Stimulated activated CD4-positive, alpha-beta T cell treated with anti-CD3 and anti-CD28 coated beads, TNF-alpha, amount 100 ng/mL, for 24 hours (primary cell): Measurements from ENCODE around the gene PLCH2.

Experiments
- DNase-seq, 3 experiments: peaks; one replicate each; pipeline ENCODE4 v3.0.0-alpha.2; 2020; ENCODE audit warnings: low read depth in 3 of 3

Gene PLCH2

DNA sequence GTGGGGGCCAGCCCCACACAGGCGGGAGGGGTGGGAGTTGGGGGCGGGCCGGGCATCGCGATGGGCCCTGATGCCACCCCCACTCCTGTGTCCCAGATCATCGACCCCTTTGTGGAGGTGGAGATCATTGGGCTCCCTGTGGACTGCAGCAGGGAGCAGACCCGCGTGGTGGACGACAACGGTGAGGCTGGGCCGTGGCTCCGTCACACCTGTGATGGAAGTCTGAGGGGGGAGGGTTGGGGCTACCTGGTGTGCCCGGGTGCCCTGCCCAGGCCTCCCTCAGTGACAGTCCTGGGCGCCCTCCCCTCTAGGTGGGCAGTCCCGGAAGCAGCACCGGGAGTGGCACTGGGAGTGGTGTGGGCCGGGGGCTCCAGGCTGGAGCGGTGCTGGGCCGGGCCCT, 22.6 kb downstream of the PLCH2 start:
- no peak for DNase-seq

DNA sequence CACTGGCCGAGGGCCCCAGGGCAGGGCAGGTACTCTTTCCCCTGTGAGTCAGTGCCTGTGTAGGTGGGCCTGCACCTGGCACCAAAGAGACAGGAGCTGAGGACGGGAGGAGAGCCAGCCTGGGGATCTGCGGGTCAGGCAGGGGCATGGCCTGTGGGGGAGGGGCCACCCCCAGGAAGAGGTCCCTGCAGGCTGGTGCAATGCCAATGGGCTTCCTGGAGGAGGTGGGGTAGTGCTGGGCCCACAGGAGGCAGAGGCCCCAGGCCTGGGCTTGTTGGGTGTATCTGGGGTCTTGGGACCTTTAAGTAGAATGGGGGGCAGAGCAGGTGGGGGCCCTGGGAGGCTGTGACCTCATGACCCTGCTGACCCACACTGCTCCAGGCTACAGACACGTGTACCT, 23.2 kb downstream of the PLCH2 start:
- DNase-seq = no peak

DNA sequence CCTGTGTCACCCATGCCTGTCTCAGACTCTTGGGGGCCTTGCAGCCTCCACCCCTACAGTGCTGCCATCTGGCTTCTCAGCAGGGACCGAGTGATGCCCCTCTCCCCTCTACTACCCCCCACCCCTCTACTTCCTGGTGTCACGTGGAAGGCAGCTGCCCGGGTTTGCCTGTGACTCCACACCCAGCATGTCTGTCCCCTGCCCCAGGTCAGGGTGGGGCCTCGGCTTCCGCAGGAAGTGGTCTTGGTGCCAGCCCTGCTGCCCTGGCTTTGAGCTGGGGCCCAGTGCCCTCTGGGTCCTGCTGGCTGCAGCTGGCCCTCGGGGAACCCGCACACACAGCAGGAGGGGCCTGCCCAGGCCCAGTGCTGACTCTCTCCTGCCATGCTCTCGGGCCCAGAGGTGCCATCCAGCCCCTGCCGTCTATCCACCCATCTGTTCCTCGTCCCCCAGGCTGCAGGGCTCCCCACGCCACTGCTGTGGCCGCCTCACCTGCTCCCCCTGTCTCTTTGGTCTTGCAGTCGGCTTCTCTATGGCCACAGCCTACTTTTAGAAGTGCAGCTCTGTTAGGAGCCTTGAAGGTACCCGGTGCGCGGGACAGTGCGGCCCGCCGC, 24.0 kb downstream of the PLCH2 start:
- no peak for DNase-seq

DNA sequence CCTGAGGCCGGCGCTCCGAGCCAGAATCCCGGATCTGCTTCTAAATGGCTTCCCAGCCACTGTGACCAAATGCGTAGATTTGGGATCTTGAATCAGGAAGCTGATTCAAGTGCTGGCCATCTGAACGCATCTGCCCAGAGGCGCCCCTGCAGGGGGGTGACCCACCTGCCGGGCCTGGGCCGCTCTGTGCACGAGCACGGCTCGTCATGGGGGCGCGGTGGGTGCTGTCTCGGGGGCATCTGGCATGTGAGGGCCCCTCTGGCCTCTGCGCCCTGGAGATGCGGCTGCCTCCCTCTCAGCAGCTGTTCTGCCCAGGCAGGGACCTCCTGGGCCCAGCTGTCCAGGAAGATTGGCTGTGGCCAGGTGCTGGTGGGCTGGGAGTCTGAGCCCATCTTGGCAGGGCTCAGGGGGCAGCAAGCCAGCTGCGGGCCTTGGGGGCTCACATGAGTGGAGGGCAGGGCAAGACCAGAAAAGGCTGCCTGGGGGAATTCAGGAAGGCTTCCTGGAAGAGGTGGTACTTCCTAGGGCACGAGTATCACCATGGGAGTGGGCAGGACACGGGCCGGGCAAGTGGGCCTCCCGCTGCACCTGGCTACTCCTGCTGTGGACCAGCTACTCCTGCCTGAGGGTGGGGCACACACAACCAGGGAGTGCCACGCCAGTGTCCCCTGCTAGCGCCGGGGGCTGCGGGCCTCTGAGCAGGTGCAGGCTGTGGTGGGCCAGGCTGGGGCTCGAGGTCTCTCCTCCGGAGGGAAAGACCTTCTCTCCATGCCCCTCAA, 25.1 kb downstream of the PLCH2 start:
- DNase-seq = no peak

DNA sequence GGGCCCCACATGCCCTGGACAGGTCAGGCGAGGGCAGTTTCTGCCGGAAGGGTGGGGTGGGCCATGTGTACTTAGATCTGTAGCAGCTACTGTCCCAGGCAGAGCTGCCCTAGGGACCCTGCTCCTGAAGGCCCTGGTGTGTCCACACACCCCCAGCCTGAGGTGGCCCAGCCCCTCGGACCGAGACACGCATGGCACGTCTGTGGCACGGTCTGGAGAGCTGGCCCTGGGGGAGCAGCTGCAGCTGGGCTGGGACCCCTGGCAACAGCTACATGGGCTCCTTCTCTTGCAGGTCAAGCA, 25.7 kb downstream of the PLCH2 start:
- DNase-seq = no peak

DNA sequence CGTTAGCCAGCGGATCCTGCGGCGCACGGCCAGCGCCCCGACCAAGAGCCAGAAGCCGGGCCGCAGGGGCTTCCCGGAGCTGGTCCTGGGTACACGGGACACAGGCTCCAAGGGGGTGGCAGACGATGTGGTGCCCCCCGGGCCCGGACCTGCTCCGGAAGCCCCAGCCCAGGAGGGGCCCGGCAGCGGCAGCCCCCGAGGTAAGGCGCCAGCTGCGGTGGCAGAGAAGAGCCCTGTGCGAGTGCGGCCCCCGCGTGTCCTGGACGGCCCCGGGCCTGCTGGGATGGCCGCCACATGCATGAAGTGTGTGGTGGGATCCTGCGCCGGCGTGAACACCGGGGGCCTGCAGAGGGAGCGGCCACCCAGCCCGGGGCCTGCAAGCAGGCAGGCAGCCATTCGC, 26.1 kb downstream of the PLCH2 start:
- no peak for DNase-seq

DNA sequence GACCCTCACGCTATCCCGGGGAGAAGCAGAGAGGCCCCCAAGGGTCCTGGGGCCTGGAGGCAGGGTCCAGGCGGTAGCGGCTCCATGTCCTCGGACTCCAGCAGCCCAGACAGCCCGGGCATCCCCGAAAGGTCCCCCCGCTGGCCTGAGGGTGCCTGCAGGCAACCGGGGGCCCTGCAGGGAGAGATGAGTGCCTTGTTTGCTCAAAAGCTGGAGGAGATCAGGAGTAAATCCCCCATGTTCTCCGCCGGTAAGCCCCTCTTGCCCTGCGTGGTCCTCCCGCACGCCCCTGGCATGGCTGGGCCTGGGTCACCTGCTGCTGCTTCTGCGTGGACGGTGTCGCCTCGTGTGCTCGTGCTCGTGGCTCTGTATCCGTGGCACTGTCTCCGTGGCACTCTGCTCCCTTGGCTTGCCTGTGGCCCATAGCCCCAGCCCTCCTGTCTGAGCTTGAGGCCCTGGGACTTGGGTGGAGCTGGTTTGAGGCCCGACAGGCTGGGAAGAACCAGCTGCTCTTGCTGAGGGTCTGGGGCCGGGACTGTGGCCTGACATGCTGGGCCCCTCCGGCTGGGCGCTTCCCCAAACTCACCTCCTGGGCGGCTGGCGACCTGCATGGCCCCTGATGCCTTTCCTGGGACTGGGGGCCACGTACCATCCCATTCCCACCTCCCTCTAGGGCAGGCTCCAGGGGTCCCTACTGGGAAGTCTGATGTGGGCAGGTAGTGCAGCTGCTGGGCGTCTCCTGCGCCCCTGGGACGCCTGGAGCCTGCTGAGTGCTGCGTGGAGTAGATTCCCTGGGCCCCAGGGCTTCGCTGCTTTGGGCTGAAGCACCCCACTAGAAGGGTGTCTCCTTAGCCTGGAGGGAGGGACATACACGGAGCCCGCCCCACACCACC, 26.8 kb downstream of the PLCH2 start:
- no peak for DNase-seq

DNA sequence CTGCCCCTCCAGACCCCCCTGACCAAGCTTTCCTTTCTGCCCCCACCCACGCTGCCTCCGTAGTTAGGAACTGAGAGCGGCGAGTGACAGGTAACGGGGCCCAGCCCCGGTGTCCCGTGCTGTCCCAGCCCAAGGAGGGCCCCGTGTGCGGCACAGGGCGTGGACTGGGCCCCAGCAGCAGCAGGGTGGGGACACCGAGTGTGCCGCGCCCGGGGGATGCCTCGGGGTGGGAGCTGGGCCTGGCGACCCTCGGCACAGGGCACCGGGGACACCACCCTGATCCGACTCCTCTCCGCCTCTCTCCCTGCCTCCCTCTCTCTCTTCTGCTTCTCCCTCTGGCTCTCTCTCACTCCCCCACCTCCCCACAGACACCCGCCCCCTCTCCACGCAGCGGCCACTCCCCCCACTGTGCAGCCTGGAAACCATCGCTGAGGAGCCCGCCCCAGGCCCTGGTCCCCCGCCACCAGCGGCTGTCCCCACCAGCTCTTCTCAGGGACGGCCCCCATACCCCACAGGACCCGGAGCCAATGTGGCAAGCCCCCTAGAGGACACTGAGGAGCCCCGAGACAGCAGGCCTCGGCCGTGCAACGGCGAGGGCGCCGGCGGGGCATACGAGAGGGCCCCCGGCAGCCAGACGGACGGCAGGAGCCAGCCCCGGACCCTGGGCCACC, 27.6 kb downstream of the PLCH2 start:
- no peak for DNase-seq

DNA sequence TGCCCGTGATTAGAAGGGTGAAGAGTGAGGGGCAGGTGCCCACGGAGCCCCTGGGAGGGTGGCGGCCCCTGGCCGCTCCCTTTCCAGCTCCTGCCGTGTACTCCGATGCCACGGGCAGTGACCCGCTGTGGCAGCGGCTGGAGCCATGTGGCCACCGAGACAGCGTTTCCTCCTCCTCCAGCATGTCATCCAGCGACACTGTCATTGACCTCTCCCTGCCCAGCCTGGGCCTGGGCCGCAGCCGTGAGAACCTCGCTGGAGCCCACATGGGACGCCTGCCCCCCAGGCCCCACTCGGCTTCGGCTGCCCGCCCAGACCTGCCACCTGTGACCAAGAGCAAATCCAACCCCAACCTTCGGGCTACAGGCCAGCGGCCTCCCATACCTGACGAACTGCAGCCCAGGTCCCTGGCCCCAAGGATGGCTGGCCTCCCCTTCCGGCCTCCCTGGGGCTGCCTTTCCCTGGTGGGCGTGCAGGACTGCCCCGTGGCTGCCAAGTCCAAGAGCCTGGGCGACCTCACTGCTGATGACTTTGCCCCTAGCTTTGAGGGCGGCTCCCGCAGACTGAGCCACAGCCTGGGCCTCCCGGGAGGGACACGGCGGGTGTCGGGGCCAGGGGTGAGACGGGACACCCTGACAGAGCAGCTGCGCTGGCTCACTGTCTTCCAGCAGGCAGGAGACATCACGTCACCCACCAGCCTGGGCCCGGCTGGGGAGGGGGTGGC, 28.3 kb downstream of the PLCH2 start:
- no peak for DNase-seq

DNA sequence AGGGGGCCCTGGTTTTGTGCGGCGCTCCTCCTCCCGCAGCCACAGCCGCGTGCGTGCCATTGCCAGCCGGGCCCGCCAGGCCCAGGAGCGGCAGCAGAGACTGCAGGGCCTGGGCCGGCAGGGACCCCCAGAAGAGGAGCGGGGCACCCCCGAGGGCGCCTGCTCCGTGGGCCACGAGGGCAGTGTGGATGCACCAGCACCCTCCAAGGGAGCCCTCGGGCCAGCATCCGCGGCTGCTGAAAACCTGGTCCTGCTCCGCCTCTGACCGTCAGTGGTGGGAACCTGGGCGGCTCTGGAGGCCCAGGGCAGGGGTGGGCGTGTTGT, 28.8 kb downstream of the PLCH2 start:
- DNase-seq = no peak

DNA sequence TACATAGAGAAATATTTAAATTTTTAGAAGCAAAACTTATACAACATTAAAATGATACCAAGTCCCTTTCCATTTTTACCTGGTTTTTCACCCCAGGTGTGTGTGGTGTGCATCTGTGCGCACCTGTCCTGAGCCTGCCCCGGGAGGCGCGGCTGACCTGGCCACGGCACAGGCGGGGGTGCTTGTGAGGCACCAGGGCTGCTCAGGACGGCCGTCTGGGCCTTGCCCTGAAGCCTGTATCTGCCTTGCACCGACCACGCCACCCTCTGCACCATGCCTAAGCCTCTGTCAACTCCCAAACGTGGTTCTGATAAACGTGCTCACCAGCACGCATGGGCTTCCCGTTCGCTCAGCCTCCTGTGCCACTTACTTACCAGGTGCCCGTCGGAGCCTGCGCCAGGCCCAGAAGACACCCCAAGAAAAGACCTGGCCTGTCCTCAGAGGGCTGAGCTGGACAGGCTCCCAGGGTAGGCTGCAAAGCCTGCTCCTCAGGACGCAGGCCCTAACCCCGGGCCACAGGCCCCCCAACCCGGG, 29.4 kb downstream of the PLCH2 start:
- DNase-seq = no peak

DNA sequence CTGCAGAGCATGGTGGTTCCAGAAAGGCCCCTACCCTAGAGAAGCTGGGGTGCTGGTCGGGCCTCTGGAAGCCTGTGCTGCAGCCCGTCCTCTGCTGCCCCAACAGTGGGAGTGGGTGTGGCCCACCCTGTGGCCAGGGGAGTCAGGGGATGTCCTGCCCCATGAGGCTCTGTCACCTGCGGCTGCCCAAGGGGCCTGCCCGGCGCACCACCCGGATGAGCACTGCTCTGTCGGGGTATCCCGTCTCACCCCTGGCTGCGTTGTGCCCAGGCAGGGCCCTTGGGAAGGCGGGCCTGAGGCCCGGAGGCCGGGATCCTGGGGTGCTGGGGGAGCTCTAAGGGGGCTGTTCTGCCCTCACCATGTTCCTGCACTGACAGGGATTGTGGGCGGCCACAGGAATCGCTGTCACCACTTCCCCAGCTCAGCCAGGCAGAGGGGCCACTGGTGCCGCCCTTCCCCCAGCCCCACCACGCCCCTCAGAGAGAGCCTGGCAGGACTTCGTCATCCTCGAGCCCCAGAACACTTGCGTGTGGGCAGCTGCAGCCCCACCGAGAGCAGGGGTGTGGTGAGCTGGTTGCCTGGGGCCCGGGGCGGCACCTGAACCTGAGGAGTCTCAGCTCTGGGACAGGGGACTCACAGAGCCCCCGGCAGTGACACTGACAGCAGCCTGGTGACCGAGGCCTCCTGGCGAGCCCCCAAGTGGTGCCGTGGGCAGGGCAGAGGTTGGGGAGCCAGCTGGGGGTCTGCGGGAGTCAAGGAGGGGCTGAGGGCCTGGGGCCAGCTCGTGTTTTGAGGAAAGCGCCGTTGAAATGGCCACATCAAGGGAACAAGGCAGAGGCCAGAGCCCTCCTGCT, 30.1 kb downstream of the PLCH2 start:
- no peak for DNase-seq

DNA sequence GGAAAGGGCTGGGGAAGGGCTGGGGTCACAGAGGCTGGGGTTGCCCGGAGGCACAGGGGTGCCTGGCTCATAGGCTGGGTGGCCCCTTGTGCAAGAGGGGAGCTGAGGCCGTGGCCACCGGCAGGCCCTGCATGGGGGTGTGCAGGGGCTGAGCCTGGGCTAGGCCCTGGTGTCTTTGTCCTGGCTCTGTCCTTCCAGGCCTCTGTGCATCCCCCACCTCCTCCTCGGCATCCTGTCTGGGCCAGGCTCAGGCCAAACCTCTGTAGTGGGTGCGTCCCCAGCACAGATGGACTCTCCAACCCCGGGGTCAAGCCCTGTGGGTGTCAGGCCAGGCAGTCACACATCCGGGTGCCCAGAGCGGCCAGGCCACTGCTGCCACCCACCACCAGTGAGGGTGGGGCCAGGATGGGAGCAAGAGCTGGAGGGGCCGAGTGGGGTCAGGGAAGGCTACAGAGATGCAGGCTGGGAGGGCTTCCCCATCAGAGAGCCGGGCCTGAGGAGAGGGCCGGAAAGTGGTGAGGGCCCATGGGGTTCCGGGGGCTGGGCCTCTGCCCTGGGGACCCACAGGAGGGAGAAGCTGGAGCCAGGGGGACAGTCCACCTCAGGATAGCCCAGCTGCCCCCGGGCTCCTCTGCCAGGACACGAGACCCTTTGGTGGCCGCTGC, 30.9 kb downstream of the PLCH2 start:
- no peak for DNase-seq

DNA sequence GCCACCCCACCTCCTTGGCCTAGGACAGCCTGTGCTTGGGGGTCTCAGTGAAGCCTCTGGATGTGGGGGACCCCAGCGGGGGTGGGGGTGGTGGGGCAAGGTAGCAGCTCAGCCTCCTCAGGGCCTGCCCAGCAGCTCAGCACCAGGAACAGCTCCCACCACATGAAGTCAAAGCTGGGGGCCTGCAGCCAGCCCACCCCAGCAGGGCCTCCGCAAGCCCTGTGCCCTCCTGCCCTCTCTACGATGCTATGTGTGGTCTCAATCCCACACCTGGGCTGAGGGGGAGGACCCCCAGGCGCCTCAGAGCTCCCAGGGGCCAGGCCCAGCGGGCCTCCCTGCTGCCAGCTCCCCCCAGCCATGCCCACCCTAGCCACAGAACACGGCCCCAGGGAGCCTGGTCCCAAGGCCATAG, 31.7 kb downstream of the PLCH2 start:
- no peak for DNase-seq

DNA sequence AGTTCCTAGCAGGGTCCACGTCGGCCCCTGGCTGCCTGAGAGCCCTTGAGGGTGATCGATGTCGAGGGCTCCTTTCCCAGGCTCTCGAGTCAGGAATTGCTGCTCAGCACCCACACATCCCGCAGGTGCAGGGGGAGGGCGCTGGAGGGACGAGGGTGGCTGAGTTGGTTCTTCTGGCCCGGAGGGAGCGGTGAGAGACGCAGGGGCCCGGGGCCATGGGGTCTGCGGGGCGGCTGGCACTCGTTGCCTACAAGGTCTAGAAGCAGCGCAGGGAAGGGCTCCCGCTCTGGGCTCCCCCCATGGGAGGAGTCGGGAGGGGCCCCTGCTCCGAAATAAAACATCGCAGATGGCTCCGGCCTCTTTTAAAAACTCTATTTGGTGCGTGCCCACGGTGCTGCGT, 32.1 kb downstream of the PLCH2 start:
- no peak for DNase-seq

DNA sequence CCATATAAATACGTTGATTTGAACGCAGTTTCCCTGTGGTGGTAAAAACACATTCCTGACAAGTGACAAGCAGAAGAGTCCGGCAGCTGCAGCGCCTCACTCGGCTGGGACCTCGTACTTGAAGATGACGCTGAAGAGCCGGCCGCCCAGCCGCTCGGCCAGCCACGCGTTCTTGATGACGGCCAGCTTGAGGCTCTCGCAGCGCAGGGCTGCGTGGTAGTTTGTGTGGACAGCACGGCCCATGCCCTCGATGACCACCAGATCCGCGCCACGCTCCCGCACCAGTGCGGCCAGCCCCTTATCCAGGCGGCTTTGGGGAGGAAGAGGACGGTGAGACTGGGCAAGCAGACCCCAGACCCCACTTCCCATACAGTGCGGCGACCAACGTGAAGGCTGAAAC, 32.7 kb downstream of the PLCH2 start:
- no peak for DNase-seq

DNA sequence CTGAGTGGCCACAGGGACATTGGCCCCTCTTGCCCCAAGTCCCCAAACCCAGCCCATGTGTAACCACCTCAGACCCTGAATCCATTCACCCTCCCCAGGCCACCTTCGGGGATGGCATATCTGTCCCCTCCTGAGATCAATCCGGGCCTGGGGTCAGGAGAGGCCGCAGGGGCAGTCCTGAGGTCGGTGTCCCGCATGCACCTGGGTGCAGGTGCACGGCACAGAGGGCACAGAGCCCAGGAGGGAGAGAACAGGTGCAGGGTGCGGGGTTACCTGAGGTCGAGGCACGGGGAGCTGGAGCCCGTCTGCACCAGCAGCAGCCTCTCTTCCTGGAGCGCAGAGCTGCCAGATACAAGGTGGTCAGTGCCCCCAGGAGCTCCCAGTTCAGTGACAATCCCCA, 33.5 kb downstream of the PLCH2 start:
- DNase-seq = no peak

DNA sequence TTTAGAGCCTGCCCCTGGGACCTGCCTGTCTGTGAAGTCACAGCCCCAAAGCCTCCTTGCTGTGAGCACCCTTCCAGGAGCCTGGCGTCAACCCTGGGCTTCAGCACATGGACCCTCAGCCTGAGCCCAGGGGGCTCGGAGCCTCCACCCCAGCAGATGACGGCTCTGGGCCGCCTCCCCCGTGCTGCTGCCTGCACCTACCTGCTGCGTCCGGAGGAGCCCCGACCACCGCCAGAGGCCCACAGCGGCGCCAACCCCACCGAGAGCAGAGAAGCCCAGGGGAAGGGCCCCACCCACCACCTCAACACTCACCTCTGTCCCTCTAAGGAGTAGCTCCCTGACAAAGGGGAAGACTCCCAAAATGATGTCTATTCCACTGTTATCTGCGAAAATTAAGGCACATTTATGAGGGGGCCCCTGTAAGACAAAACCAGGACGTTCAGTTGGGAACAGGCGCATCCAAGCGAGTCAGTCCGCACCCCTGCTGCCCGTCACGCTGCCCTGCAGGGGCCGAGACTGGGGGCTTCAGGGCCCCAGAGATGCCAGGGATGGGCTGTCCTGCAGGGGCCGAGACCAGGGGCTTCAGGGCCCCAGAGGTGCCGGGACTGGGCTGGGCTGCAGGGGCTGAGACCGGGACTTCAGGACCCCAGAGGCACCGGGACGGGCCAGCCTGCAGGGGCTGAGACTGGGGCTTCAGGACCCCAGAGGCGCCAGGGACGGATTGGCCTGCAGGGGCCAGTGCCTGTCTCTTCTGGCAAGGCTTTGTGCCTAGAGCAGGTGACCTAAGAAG, 34.5 kb downstream of the PLCH2 start:
- DNase-seq = no peak

DNA sequence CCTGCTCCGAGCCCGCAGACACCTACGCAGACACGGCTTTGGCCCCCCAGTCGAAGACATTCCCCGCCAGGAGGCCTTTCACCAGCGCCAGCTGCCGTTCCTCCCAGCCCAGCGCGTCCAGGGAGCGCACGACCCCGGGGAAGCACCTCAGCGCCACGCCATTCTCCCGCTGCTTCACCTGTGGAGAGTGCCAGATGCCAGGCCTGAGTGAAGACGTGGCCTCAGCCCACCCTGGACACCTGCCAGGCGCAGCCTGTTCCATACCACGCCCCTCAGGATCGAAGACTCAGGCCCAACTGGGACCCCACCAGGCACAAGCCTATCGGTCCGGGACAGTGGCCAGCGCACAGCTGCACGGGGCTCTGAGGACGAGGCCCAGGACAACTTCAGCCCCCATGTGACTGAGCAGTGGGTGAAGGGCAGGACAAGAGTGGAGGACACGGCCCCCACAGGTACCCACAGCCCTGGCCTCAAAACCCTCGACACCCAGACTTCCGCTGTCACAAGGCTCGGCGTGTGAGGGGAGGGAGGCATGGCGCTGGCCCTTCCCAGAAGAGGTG, 36.9 kb downstream of the PLCH2 start:
- no peak for DNase-seq
